Body of pancreas (tissue), 4 donors: Measurements from ENCODE around the gene PRCC. TPM values are rescaled to one million over a fixed set of nuclear protein-coding genes. Genes with fewer than 3 reads are reported as not detected.

ENCODE experiments used
- ATAC-seq: fragments of 150-250 bp; one replicate; pipeline ENCODE4 v1.9.1; 2016
- DNase-seq, 4 donors: peaks; one replicate each; pipeline ENCODE4 v3.0.0-alpha.2; 2019
- H3K27ac ChIP-seq, 4 donors: fragments of 200-600 bp; sonication (generic); 1 replicate in 3 of 4; 2 replicates in 1 of 4; pipeline versions ENCODE4 v1.5.1 to v1.6.1; 2016 to 2019; ENCODE audit warnings: mild to moderate bottlenecking in 1 of 4, mixed read lengths in 1 of 4, moderate library complexity in 1 of 4
- H3K27me3 ChIP-seq, 2 donors: fragments of 200-600 bp; sonication (generic); one replicate each; pipeline ENCODE4 v1.6.0; 2016; ENCODE audit warnings: mild to moderate bottlenecking in 1 of 2
- H3K36me3 ChIP-seq, 2 donors: fragments of 200-600 bp; sonication (generic); replicated peaks in 1 of 2; 2 replicates each; pipeline ENCODE4 v1.5.1; 2016; ENCODE audit warnings: low read depth in 2 of 2; ENCODE audit not compliant: insufficient read depth in 1 of 2
- H3K4me1 ChIP-seq: fragments of 200-600 bp; sonication (generic); one replicate; pipeline ENCODE4 v1.6.0; 2016
- H3K4me3 ChIP-seq, 2 donors: fragments of 200-600 bp; sonication (generic); 1 replicate in 1 of 2; 2 replicates in 1 of 2; pipeline ENCODE4 v1.5.1; 2016 to 2019
- H3K9me3 ChIP-seq, 3 donors: fragments of 200-600 bp; sonication (generic); 1 replicate in 2 of 3; 2 replicates in 1 of 3; pipeline ENCODE4 v1.5.1; 2016
- POLR2A ChIP-seq, 3 donors: fragments of 450-650 bp; IDR thresholded peaks; one replicate each; pipeline ENCODE4 v1.6.1; 2016; ENCODE audit warnings: antibody characterized with exemption in 3 of 3, mild to moderate bottlenecking in 2 of 3
- WGBS, 2 donors: methylation state at CpG; one replicate each; pipeline ENCODE4 v1.1.5; 2017; 5-methylcytosine and 5-hydroxymethylcytosine counted together
- intact Hi-C: fragments of 100-400 bp; cut with DNase I; formaldehyde crosslinking; loops from one replicate; pipeline ENCODE4 v1.15.1; 2023
- total RNA-seq, 2 donors: library from RNA; depleted of rRNA; stranded (reverse); fragments of >200 nt; gene quantifications; one replicate each; pipeline ENCODE4 v1.1.0, GENCODE V29; 2016
- TF ChIP-seq, protein P1 (sequence below), 7 experiments: fragments of 450-650 bp in 4 of 7; fragments of 200-600 bp in 3 of 7; sonication (generic) in 3 of 7; IDR thresholded peaks; one replicate each; pipeline ENCODE4 v1.5.1; 2016 to 2019; ENCODE audit warnings: antibody characterized with exemption in 7 of 7

PRCC gene
- total RNA-seq, 2 donors from 2014 or later, result 19.2 to 28.3 TPM

DNA sequence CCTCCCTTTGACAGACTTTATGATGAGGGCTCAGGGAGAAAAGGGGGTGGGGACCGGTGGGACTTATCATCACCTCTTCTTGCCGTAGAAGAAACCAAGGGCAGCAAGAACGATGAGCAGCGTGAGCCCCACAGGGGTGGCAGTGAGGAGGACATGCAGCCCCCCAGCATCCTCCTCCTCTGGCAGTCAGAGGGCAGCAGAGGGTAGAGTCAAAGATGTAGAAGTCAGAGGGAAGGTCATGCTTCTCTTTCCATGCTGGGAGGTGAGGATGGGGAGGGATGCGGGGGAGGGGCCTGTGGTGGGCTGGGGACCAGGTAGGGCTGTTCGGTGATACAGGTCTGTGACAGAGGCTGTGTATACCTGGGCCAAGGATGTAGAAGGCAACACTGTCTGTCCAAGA, 76.8 kb downstream of the PRCC start:
- intact Hi-C loops, result no loop called here
- Histone ChIP-seq H3K36me3 (no peaks in the 10 kb centered on the region), H3K4me1 (peaks cover 4% of the 10 kb centered on the region), H3K27me3 (peaks cover 0 to 14% of the 10 kb centered on the region in 2 donors), H3K4me3 (no peak overlapping the region), H3K27ac (no peak overlapping the region), H3K9me3 (no peaks in the 10 kb centered on the region)
- DNase-seq, result no peak
- WGBS, 2 donors, result 35 to 47% methylated on average over 6 of the region's 6 CpGs
- TF ChIP-seq, protein P1, sequence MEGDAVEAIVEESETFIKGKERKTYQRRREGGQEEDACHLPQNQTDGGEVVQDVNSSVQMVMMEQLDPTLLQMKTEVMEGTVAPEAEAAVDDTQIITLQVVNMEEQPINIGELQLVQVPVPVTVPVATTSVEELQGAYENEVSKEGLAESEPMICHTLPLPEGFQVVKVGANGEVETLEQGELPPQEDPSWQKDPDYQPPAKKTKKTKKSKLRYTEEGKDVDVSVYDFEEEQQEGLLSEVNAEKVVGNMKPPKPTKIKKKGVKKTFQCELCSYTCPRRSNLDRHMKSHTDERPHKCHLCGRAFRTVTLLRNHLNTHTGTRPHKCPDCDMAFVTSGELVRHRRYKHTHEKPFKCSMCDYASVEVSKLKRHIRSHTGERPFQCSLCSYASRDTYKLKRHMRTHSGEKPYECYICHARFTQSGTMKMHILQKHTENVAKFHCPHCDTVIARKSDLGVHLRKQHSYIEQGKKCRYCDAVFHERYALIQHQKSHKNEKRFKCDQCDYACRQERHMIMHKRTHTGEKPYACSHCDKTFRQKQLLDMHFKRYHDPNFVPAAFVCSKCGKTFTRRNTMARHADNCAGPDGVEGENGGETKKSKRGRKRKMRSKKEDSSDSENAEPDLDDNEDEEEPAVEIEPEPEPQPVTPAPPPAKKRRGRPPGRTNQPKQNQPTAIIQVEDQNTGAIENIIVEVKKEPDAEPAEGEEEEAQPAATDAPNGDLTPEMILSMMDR (IDR thresholded peaks at IDR 0.05), result no peak
- no peak for TF ChIP-seq POLR2A (IDR thresholded peaks at IDR 0.05)
- ATAC-seq, result no peak

DNA sequence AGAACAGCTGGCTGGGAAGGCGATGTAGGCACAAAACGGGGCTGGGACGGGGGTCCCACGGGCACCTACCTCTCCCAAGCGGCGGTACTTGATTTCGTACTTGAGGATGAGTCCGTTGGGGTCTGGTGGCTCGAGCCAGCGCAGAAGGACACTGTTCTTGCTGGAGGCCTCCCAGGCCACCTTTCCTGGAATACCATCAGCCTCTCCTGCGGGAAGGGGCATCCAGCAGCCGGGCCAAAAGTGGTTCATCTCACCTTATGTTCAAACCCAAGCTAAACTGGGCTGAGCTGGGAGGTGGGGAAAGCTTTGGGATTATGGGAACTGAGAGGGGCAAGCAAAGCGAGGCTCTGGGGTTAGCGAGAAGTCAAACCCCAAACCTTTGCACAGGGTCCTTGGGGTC, 77.3 kb downstream of the PRCC start:
- WGBS, 2 donors, result 29 to 40% methylated on average over 11 to 14 of the region's 14 CpGs
- H3K4me1 ChIP-seq, result peaks cover 4% of the 10 kb centered on the region
- intact Hi-C loops, result no loop called here
- no peak for TF ChIP-seq POLR2A (IDR thresholded peaks at IDR 0.05)
- TF ChIP-seq, protein P1 (IDR thresholded peaks at IDR 0.05), result no peak
- ATAC-seq (no peak), DNase-seq (no peak)
- no peaks in the 10 kb centered on the region for H3K9me3 ChIP-seq
- H3K27ac ChIP-seq, result no peak overlapping the region
- no peak overlapping the region for H3K4me3 ChIP-seq
- H3K36me3 ChIP-seq, result no peaks in the 10 kb centered on the region
- peaks cover 0 to 14% of the 10 kb centered on the region in 2 donors for H3K27me3 ChIP-seq

DNA sequence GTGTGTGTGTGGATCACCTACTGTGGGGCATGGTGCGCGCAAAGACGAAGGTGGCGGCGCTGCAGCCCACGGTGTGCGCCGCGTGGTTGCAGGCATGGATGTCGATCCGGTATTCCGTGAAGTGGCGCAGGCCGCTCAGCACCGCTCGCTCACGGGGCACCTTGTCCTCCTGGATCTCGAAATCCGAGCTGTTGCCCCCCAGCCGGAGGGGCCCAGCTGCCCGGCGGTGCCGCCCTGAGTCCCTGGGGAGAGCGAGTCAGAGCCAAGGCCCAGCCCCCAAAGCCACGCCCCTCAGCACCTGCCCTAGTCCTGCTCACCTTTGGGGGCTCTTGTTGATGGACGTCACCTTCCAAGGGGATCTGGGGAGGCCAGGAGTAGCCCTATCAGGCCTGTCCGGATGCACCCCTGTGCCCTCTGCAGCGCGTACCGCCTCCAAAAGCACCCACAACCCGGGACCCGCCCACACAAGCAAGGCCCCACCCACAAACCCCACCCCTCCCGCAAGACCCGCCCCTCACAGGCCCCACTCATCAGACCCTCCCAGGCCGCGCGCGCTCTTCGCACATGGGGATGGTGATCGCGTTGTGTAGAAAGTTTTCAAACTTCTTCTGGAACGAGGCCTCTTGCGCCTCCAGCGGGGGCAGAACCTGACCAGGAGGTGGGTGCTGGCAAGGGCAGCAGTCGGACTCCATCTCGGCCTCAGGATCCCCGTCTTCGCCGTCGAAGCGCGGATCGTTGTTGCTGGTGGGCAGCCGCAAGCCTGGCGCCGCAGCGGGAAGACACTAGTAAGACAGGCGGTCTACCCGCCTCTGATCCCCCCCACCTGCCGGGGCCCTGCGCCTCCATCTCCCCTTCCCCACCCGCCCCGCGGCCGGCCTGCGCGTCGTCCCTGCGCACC, 78.0 kb downstream of the PRCC start:
- intact Hi-C loops, result no loop called here
- ATAC-seq (no peak), DNase-seq (no peak)
- peaks cover 0 to 14% of the 10 kb centered on the region in 2 donors for H3K27me3 ChIP-seq
- WGBS, 2 donors, result 17 to 35% methylated on average over 20 to 67 of the region's 69 CpGs
- no peaks in the 10 kb centered on the region for H3K36me3 ChIP-seq
- H3K27ac ChIP-seq, result no peak overlapping the region
- TF ChIP-seq POLR2A (IDR thresholded peaks at IDR 0.05), result no peak
- TF ChIP-seq, protein P1 (IDR thresholded peaks at IDR 0.05), result no peak
- peaks cover 4% of the 10 kb centered on the region for H3K4me1 ChIP-seq
- no peaks in the 10 kb centered on the region for H3K9me3 ChIP-seq
- no peak overlapping the region for H3K4me3 ChIP-seq

DNA sequence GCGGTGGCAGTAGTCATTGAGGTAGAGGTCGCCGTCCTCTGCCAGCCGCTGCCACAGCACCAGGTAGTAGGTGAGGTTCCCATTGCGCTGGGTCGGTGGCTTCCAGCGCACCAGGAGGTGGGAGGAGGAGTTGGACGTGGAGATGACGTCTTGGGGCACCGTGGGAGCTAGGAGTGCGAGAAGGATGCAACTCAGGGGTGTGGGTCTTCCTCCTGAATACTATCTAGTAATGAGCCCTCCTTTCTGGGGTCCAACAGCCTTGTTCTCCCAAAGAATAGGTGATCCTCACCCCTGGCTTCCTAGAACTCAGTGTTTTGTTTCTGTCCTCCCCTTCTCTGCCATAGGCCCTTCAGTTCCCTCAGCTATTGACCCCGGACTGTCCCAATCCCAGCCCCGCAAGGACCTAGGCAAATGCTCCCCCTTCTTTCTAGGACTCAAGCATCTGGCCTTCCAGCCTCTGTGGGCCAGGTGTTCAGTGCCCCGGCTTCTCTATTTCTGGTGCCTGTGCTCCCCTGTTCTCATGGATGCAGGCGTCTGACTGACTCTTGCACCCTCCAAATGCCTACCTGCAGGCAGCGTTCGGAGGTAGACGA, 78.7 kb downstream of the PRCC start:
- 57 to 82% methylated on average over 7 to 18 of the region's 18 CpGs for WGBS, 2 donors
- Histone ChIP-seq H3K4me3 (no peak overlapping the region), H3K9me3 (no peaks in the 10 kb centered on the region), H3K27me3 (peaks cover 0 to 14% of the 10 kb centered on the region in 2 donors), H3K36me3 (no peaks in the 10 kb centered on the region), H3K4me1 (peaks cover 4% of the 10 kb centered on the region), H3K27ac (no peak overlapping the region)
- ATAC-seq (no peak), DNase-seq (no peak)
- intact Hi-C loops, result no loop called here
- TF ChIP-seq, protein P1 (IDR thresholded peaks at IDR 0.05), result no peak
- TF ChIP-seq POLR2A (IDR thresholded peaks at IDR 0.05), result no peak
